Anterior cingulate cortex (tissue), 58 donors: ENCODE measurements around the gene RPS6KL1.
A peak's percentile ranks its signal among the peaks of the same experiment; 100 is the strongest.
"Not testable (repeated sequence)": the region's sequence is repeated elsewhere in the genome, so short reads cannot be mapped to it uniquely, and the experiment has no call there.

Experiments used
- DNase-seq, 58 donors: peaks; one replicate each; lab custom pipeline; 2025; lab: John Stamatoyannopoulos, UW

The RPS6KL1 gene

DNA sequence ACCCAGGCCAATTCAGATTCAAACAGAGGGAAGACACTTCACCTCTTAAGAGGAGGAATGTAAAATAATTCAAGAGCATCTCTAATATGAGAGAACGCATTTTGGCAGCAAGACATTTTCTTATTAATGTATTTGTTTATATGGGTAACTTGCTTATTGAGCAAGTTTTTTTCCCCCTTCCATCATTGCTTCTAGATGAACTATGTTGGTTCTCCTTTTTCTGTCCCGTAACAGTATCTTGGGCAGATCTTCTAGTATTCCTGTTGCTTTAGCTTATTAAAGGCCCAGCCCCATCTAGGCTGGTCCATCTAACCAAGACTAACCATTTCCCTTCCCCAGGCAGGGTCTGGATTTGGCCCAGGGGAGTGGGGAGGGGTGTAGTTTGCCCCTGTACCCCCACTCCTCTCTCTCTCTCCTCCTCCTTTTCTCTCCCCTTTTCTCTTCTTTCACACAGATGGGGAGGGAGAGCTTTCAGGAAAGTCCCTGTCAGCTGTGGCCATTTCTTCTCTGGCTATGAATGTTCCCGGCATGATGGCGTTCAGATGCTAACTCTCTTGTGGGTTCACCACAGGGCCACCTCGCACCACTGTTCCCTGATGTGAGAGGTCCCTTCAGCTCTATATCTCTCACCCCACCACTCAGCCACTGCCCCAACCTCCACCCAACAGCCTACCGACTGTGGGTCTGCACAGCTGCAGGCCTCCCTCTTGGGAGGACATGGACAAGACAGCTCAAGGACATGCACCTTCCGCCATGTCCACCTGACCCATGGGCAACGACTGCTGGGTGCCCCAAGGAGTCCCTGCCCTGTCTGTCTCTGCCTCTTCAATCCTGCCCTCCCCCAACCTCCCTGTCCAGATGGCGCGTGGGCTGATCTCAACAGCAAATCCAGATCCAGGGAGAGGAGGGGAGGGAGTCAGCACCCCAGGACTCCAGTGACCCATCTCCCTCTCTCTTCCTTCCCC lies 15.8 kb upstream of the RPS6KL1 start:
- DNase-seq, result no peak

GRCh38 chr14:74937171-74937570 lies 14.1 kb upstream of the RPS6KL1 start:
- DNase-seq, result no peak

GRCh38 chr14:74936731-74937130 lies 13.7 kb upstream of the RPS6KL1 start:
- DNase-seq, result no peak

GRCh38 chr14:74936151-74936550 lies 13.1 kb upstream of the RPS6KL1 start:
- DNase-seq, result no peak

- DNase-seq, result no peak
These were observed 12.3 kb upstream of the RPS6KL1 start for GRCh38 chr14:74935360-74935680.

GRCh38 chr14:74934476-74935359 lies 11.7 kb upstream of the RPS6KL1 start:
- no peak for DNase-seq

DNA sequence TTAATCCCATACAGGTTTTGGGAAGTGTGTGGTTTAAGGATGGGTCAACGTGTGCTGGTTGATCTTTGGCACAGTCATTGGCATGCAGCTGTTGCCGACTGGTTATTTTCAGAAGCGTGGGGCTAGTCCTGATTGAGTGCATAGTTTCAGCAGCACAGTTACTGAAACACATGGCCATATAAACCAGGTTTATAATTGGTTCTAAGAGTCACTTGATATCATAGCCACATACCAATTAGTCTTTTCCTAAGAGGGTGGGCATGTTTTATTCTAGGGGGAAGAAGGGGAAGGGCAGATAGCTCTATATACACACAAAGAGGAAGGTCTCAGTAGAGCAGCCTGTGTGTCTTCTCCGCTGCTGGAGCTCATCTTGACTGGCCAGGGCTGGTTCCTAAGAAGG lies 11.0 kb upstream of the RPS6KL1 start:
- no peak for DNase-seq

DNA sequence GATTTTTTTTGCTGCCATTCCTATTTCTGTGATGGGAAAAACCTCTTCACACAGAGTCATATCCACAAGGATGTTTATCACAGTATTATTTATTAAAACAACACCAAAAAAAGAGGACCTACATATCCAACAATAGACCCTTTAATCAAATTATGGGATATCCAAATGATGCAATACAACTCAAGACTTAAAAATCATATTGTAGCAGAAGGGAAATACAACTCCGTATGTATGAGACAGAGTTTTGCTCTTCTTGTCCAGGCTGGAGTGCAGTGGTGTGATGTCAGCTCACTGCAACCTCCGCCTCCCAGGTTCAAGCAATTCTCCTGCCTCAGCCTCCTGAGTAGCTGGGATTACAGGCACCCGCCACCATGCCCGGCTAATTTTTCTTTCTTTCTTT lies 9.9 kb upstream of the RPS6KL1 start:
- DNase-seq, result not testable (repeated sequence)

GRCh38 chr14:74932401-74932901 lies 9.4 kb upstream of the RPS6KL1 start:
- DNase-seq, result no peak

DNA sequence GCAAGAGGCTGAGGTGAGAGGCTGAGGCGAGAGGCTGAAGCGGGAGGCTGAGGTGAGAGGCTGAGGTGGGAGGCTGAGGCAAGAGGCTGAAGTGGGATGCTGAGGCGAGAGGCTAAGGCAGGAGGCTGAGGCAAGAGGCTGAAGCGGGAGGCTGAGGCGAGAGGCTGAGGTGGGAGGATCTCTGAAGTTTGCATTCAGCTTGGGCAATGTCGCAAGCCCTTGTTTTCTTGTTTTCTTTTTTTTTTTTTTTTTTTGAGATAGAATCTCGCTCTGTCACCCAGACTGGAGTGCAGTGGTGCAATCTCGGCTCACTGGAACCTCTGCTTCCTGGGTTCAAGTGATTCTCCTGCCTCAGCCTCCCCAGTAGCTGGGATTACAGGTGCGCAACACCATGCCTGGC lies 8.7 kb upstream of the RPS6KL1 start:
- not testable (repeated sequence) for DNase-seq

- no peak for DNase-seq
These were observed 6.2 kb upstream of the RPS6KL1 start for GRCh38 chr14:74929242-74929641.

GRCh38 chr14:74927225-74927624 lies 4.2 kb upstream of the RPS6KL1 start:
- DNase-seq, result no peak

GRCh38 chr14:74924061-74924460 lies 1.0 kb upstream of the RPS6KL1 start:
- DNase-seq, result no peak

GRCh38 chr14:74921987-74922751 lies 891 bp downstream of the RPS6KL1 start:
- DNase-seq, result no peak

GRCh38 chr14:74921053-74921620 lies 1.9 kb downstream of the RPS6KL1 start:
- no peak for DNase-seq

- no peak for DNase-seq
These were observed 2.8 kb downstream of the RPS6KL1 start for GRCh38 chr14:74920281-74920680.

- DNase-seq, result peak in 6 of 58 donors; percentile 8 to 46 (median 20)
These were observed 3.5 kb downstream of the RPS6KL1 start for GRCh38 chr14:74919421-74920165.

- no peak for DNase-seq
These were observed 4.7 kb downstream of the RPS6KL1 start for GRCh38 chr14:74918380-74918779.

DNA sequence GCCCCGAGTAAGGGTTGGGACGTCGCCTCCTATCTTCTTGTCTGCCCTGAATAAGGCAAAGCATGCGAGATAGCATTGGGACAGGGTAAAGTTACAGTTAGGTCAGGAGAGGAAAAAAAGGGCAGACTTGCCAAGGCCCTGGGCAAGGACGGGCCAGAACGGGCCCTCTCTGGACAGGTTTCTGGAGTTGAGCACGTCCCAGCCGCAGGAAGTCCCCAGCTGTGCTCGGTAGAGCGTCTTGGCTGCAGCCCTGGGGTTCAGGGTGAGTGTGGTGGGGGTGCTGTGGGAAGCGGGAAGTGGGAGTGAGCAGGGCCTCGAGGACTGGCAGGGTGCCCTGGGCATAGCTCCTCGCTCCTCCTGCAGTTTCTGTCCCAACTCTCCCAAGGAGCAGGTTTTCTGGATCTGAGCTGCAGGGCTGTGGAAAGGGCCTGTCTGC lies 5.4 kb downstream of the RPS6KL1 start:
- peak in 34 of 58 donors; percentile 8 to 77 (median 36) for DNase-seq
